Fibroblast of pulmonary artery (primary cell): ENCODE measurements around the gene ATCAY.

ENCODE experiments used
- DNase-seq: peaks from one replicate; pipeline ENCODE4 v3.0.0-alpha.2; 2010; ENCODE audit warnings: low read depth
- H3K4me3 ChIP-seq: replicated peaks from 2 replicates; pipeline ENCODE4 v1.5.1; 2011; ENCODE audit warnings: low read depth, mild to moderate bottlenecking, control low read depth, low read length, moderate library complexity
- CTCF ChIP-seq: IDR thresholded peaks from 2 replicates; pipeline ENCODE4 v1.5.1; 2011; ENCODE audit warnings: mild to moderate bottlenecking, control low read depth, low read length, inconsistent platforms; ENCODE audit errors: missing control alignments

ATCAY gene

GRCh38 chr19:3880471-3881271, at the start of gene ATCAY:
Gene ATCAY, plus strand, starts transcription at chr19:3880685. Its CDS starts 5,083 bp downstream, at chr19:3885768.
- no peak for TF ChIP-seq CTCF
- DNase-seq, result no peak
- H3K4me3 ChIP-seq, result no peak within 1 kb of the TSS

- no peak for TF ChIP-seq CTCF
- DNase-seq, result no peak
- no peak overlapping the region for H3K4me3 ChIP-seq
These were observed 48.9 kb upstream of the ATCAY start for GRCh38 chr19:3831601-3832000.

- TF ChIP-seq CTCF, result no peak
- H3K4me3 ChIP-seq, result no peak overlapping the region
- DNase-seq, result no peak
These were observed 48.5 kb upstream of the ATCAY start for GRCh38 chr19:3832001-3832400.

- TF ChIP-seq CTCF, result no peak
- no peak for DNase-seq
- no peak overlapping the region for H3K4me3 ChIP-seq
These were observed 46.7 kb upstream of the ATCAY start for GRCh38 chr19:3833578-3834348.

GRCh38 chr19:3834349-3835054, 46.0 kb upstream of the ATCAY start:
- no peak overlapping the region for H3K4me3 ChIP-seq
- no peak for DNase-seq
- no peak for TF ChIP-seq CTCF

- no peak for TF ChIP-seq CTCF
- DNase-seq, result no peak
- no peak overlapping the region for H3K4me3 ChIP-seq
These were observed 45.4 kb upstream of the ATCAY start for GRCh38 chr19:3835055-3835435.
